ENCODE data around the gene PDZRN4.

PDZRN4 gene

GRCh38 chr12:41225179-41225578 is 37.1 kb downstream of the PDZRN4 start:
- Histone ChIP-seq H3K4me2 (ENCODE audit: low read length) (no peak overlapping the region), H3K36me3 (ENCODE audit: control insufficient read depth in 1 of 2, insufficient read depth in 2 of 2, low read length in 2 of 2) (no peaks in the 10 kb centered on the region), H3K9ac (ENCODE audit: low read length) (no peak overlapping the region), H3K27me3 (ENCODE audit: insufficient read depth, low read length) (no peaks in the 10 kb centered on the region), H3K79me2 (ENCODE audit: control insufficient read depth, insufficient read depth, low read length, poor library complexity) (no peaks in the 10 kb centered on the region), H2AK5ac (ENCODE audit: low read length) (no peak overlapping the region), H3K14ac (ENCODE audit: low read length) (no peak overlapping the region), H3K4ac (ENCODE audit: low read depth, low read length) (no peak overlapping the region), H4K91ac (ENCODE audit: low read depth, low read length) (no peak overlapping the region), H3K79me1 (ENCODE audit: low read length) (no peaks in the 10 kb centered on the region), H3K18ac (ENCODE audit: low read length) (no peak overlapping the region), H4K8ac (ENCODE audit: low read depth, low read length) (no peak overlapping the region), H3K4me1 (ENCODE audit: control insufficient read depth in 1 of 2, insufficient read depth in 2 of 2, low read length in 2 of 2) (no peaks in the 10 kb centered on the region), H4K12ac (ENCODE audit: low read depth, low read length) (no peak overlapping the region), H3K9me3 (ENCODE audit: insufficient read depth, low read depth, low read length) (no peaks in the 10 kb centered on the region), H3K27ac (ENCODE audit: low read depth, low read length) (no peak overlapping the region), H2BK5ac (ENCODE audit: low read depth, low read length, poor library complexity) (no peak overlapping the region), H3K4me3 (ENCODE audit: low read depth, low read length) (no peak overlapping the region), H2BK120ac (ENCODE audit: insufficient read depth, low read length, poor library complexity) (no peak overlapping the region), H2AFZ (ENCODE audit: insufficient read depth, low read length, poor library complexity) (no peak overlapping the region), H2BK12ac (ENCODE audit: low read length) (no peak overlapping the region), H3K23ac (ENCODE audit: low read length) (no peak overlapping the region)
- no CpG with 5 or more reads among the region's 1 CpG for WGBS (ENCODE audit: extremely low coverage, insufficient coverage, insufficient read length)
- no peak for DNase-seq

GRCh38 chr12:41228066-41228820 is 40.1 kb downstream of the PDZRN4 start:
- Histone ChIP-seq H4K8ac (ENCODE audit: low read depth, low read length) (no peak overlapping the region), H3K27me3 (ENCODE audit: insufficient read depth, low read length) (no peaks in the 10 kb centered on the region), H4K91ac (ENCODE audit: low read depth, low read length) (no peak overlapping the region), H3K36me3 (ENCODE audit: control insufficient read depth in 1 of 2, insufficient read depth in 2 of 2, low read length in 2 of 2) (no peaks in the 10 kb centered on the region), H4K12ac (ENCODE audit: low read depth, low read length) (no peak overlapping the region), H3K79me2 (ENCODE audit: control insufficient read depth, insufficient read depth, low read length, poor library complexity) (no peaks in the 10 kb centered on the region), H2AK5ac (ENCODE audit: low read length) (no peak overlapping the region), H3K4me2 (ENCODE audit: low read length) (no peak overlapping the region), H3K14ac (ENCODE audit: low read length) (no peak overlapping the region), H2BK5ac (ENCODE audit: low read depth, low read length, poor library complexity) (no peak overlapping the region), H3K79me1 (ENCODE audit: low read length) (no peaks in the 10 kb centered on the region), H2BK12ac (ENCODE audit: low read length) (no peak overlapping the region), H2BK120ac (ENCODE audit: insufficient read depth, low read length, poor library complexity) (no peak overlapping the region), H3K9me3 (ENCODE audit: insufficient read depth, low read depth, low read length) (no peaks in the 10 kb centered on the region), H3K4me3 (ENCODE audit: low read depth, low read length) (no peak overlapping the region), H3K4ac (ENCODE audit: low read depth, low read length) (no peak overlapping the region), H3K18ac (ENCODE audit: low read length) (no peak overlapping the region), H2AFZ (ENCODE audit: insufficient read depth, low read length, poor library complexity) (no peak overlapping the region), H3K23ac (ENCODE audit: low read length) (no peak overlapping the region), H3K27ac (ENCODE audit: low read depth, low read length) (no peak overlapping the region), H3K9ac (ENCODE audit: low read length) (no peak overlapping the region), H3K4me1 (ENCODE audit: control insufficient read depth in 1 of 2, insufficient read depth in 2 of 2, low read length in 2 of 2) (no peaks in the 10 kb centered on the region)
- WGBS (ENCODE audit: extremely low coverage, insufficient coverage, insufficient read length) = no CpG with 5 or more reads among the region's 3 CpGs
- no peak for DNase-seq

- no peaks in the 10 kb centered on the region for H3K4me1 ChIP-seq (ENCODE audit: control insufficient read depth in 1 of 2, insufficient read depth in 2 of 2, low read length in 2 of 2)
- H2AFZ ChIP-seq (ENCODE audit: insufficient read depth, low read length, poor library complexity) = no peak overlapping the region
- H3K4me2 ChIP-seq (ENCODE audit: low read length) = no peak overlapping the region
- H3K23ac ChIP-seq (ENCODE audit: low read length) = no peak overlapping the region
- H3K4me3 ChIP-seq (ENCODE audit: low read depth, low read length) = no peak overlapping the region
- no peaks in the 10 kb centered on the region for H3K36me3 ChIP-seq (ENCODE audit: control insufficient read depth in 1 of 2, insufficient read depth in 2 of 2, low read length in 2 of 2)
- H3K4ac ChIP-seq (ENCODE audit: low read depth, low read length) = no peak overlapping the region
- H3K14ac ChIP-seq (ENCODE audit: low read length) = no peak overlapping the region
- no peak overlapping the region for H3K27ac ChIP-seq (ENCODE audit: low read depth, low read length)
- whole genome bisulfite sequencing (ENCODE audit: extremely low coverage, insufficient coverage, insufficient read length) = no CpG with 5 or more reads among the region's 1 CpG
- no peaks in the 10 kb centered on the region for H3K79me1 ChIP-seq (ENCODE audit: low read length)
- H3K79me2 ChIP-seq (ENCODE audit: control insufficient read depth, insufficient read depth, low read length, poor library complexity) = no peaks in the 10 kb centered on the region
- no peak overlapping the region for H4K12ac ChIP-seq (ENCODE audit: low read depth, low read length)
- no peaks in the 10 kb centered on the region for H3K9me3 ChIP-seq (ENCODE audit: insufficient read depth, low read depth, low read length)
- no peak overlapping the region for H4K8ac ChIP-seq (ENCODE audit: low read depth, low read length)
- no peak overlapping the region for H3K9ac ChIP-seq (ENCODE audit: low read length)
- no peaks in the 10 kb centered on the region for H3K27me3 ChIP-seq (ENCODE audit: insufficient read depth, low read length)
- no peak overlapping the region for H2BK12ac ChIP-seq (ENCODE audit: low read length)
- no peak overlapping the region for H2BK120ac ChIP-seq (ENCODE audit: insufficient read depth, low read length, poor library complexity)
- no peak overlapping the region for H2AK5ac ChIP-seq (ENCODE audit: low read length)
- DNase-seq = no peak
- H4K91ac ChIP-seq (ENCODE audit: low read depth, low read length) = no peak overlapping the region
- no peak overlapping the region for H3K18ac ChIP-seq (ENCODE audit: low read length)
- no peak overlapping the region for H2BK5ac ChIP-seq (ENCODE audit: low read depth, low read length, poor library complexity)
These were observed 42.6 kb downstream of the PDZRN4 start for GRCh38 chr12:41230756-41231155.

GRCh38 chr12:41234692-41235091 is 46.6 kb downstream of the PDZRN4 start:
- Histone ChIP-seq H3K4ac (ENCODE audit: low read depth, low read length) (no peak overlapping the region), H2AFZ (ENCODE audit: insufficient read depth, low read length, poor library complexity) (no peak overlapping the region), H3K9ac (ENCODE audit: low read length) (no peak overlapping the region), H3K79me1 (ENCODE audit: low read length) (no peaks in the 10 kb centered on the region), H4K91ac (ENCODE audit: low read depth, low read length) (no peak overlapping the region), H2BK5ac (ENCODE audit: low read depth, low read length, poor library complexity) (no peak overlapping the region), H3K14ac (ENCODE audit: low read length) (no peak overlapping the region), H4K8ac (ENCODE audit: low read depth, low read length) (no peak overlapping the region), H3K27me3 (ENCODE audit: insufficient read depth, low read length) (no peaks in the 10 kb centered on the region), H2BK12ac (ENCODE audit: low read length) (no peak overlapping the region), H3K9me3 (ENCODE audit: insufficient read depth, low read depth, low read length) (no peaks in the 10 kb centered on the region), H3K27ac (ENCODE audit: low read depth, low read length) (no peak overlapping the region), H2BK120ac (ENCODE audit: insufficient read depth, low read length, poor library complexity) (no peak overlapping the region), H3K4me2 (ENCODE audit: low read length) (no peak overlapping the region), H3K4me3 (ENCODE audit: low read depth, low read length) (no peak overlapping the region), H4K12ac (ENCODE audit: low read depth, low read length) (no peak overlapping the region), H2AK5ac (ENCODE audit: low read length) (no peak overlapping the region), H3K18ac (ENCODE audit: low read length) (no peak overlapping the region), H3K36me3 (ENCODE audit: control insufficient read depth in 1 of 2, insufficient read depth in 2 of 2, low read length in 2 of 2) (no peaks in the 10 kb centered on the region), H3K4me1 (ENCODE audit: control insufficient read depth in 1 of 2, insufficient read depth in 2 of 2, low read length in 2 of 2) (peaks cover 2% of the 10 kb centered on the region in 2 experiments), H3K23ac (ENCODE audit: low read length) (no peak overlapping the region), H3K79me2 (ENCODE audit: control insufficient read depth, insufficient read depth, low read length, poor library complexity) (no peaks in the 10 kb centered on the region)
- WGBS (ENCODE audit: extremely low coverage, insufficient coverage, insufficient read length) = no CpG with 5 or more reads among the region's 4 CpGs
- no peak for DNase-seq

Measured in trophoblast cell (in vitro differentiated cells and primary cell).